RWPE1 (cell line): ENCODE measurements around the gene AGPAT4.

Experiments
- CTCF ChIA-PET: fragments of 350-600 bp; sonication (Branson Sonifier 250); formaldehyde crosslinking; extraction: SDS; loops from one replicate; lab custom pipeline; 2021; lab: Yijun Ruan, JAX
- POLR2A ChIA-PET: fragments of 400-600 bp; formaldehyde crosslinking; extraction: SDS; loops from one replicate; lab custom pipeline; 2020; ENCODE audit warnings: antibody characterized with exemption; ENCODE audit not compliant: low non-redundant PET; lab: Yijun Ruan, JAX
- DNase-seq: peaks from one replicate; pipeline ENCODE4 v3.0.0; 2012; ENCODE audit warnings: low spot score
- H3K27ac ChIP-seq: fragments of 450-650 bp; 2 replicates; pipeline ENCODE4 v1.5.1; 2017
- TF ChIP-seq, protein P1 (sequence below): fragments of 450-650 bp; conservative IDR thresholded peaks from 2 replicates; pipeline ENCODE4 v1.5.1; 2017; ENCODE audit warnings: low read depth, mild to moderate bottlenecking

AGPAT4 gene

DNA sequence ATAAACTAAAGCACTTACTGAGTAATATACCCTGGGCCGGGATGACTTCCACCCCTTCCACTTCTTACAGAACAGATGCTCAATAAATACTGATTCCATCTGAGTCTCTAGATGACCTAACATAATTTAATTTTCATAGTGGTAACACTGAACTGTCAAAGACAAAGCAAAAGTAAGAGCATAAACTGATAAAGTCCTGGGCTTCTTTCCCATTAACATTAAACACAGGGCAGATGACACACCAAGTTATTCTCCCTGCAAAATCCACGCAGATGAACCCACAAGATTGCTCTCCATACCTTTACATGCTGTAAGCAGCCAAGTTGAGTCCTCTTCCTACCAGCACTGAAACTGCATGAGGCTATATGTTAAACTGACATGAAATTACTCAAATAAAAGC is 27.1 kb downstream of the AGPAT4 start:
- CTCF ChIA-PET: no interaction called here
- H3K27ac ChIP-seq: no peak overlapping the region
- no peak for DNase-seq
- TF ChIP-seq, protein P1, sequence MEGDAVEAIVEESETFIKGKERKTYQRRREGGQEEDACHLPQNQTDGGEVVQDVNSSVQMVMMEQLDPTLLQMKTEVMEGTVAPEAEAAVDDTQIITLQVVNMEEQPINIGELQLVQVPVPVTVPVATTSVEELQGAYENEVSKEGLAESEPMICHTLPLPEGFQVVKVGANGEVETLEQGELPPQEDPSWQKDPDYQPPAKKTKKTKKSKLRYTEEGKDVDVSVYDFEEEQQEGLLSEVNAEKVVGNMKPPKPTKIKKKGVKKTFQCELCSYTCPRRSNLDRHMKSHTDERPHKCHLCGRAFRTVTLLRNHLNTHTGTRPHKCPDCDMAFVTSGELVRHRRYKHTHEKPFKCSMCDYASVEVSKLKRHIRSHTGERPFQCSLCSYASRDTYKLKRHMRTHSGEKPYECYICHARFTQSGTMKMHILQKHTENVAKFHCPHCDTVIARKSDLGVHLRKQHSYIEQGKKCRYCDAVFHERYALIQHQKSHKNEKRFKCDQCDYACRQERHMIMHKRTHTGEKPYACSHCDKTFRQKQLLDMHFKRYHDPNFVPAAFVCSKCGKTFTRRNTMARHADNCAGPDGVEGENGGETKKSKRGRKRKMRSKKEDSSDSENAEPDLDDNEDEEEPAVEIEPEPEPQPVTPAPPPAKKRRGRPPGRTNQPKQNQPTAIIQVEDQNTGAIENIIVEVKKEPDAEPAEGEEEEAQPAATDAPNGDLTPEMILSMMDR: no peak
- POLR2A ChIA-PET: no interaction called here

DNA sequence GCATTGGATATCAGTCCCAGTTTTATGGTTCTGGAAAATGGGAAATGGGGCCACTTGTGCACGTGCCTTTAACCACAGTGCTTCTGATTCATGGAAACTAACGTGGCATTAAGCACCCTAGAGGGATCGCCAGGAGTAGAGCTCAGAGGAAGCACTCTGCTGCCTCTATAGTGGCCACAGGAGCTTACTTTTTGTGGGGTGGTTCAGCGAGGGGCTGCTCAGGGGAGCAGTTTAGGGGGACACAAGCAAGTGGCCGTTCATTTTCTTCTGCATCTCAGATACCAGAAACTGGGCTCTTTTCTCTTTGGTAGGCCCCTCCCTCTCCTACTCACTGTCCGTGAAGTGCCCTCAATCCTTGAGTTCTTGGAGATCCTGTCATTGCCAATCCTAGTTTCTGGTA is 28.5 kb downstream of the AGPAT4 start:
- TF ChIP-seq, protein P1: no peak
- CTCF ChIA-PET: no interaction called here
- DNase-seq: no peak
- H3K27ac ChIP-seq: no peak overlapping the region
- POLR2A ChIA-PET: no interaction called here

DNA sequence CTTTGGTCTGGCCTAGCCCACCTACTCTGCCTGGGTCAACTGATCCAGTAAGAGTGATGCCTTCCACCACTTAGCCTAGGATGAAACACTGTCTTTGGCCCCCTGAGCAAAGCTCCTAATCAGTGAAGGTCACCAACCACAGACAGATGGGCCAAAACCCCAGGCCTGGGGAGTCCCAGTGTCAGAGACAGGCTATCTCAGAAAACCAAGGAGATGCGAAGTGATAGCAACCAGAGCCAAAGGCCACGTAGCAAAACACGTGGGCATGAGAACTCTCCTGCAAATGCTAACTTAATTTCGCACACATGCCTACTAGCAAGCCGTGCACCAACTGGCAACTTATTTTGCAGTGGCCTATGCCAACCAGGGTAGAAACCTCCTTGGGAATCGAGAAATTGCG is 29.1 kb downstream of the AGPAT4 start:
- ChIA-PET POLR2A (no interaction called here), CTCF (no interaction called here)
- TF ChIP-seq, protein P1: no peak
- H3K27ac ChIP-seq: no peak overlapping the region
- no peak for DNase-seq

DNA sequence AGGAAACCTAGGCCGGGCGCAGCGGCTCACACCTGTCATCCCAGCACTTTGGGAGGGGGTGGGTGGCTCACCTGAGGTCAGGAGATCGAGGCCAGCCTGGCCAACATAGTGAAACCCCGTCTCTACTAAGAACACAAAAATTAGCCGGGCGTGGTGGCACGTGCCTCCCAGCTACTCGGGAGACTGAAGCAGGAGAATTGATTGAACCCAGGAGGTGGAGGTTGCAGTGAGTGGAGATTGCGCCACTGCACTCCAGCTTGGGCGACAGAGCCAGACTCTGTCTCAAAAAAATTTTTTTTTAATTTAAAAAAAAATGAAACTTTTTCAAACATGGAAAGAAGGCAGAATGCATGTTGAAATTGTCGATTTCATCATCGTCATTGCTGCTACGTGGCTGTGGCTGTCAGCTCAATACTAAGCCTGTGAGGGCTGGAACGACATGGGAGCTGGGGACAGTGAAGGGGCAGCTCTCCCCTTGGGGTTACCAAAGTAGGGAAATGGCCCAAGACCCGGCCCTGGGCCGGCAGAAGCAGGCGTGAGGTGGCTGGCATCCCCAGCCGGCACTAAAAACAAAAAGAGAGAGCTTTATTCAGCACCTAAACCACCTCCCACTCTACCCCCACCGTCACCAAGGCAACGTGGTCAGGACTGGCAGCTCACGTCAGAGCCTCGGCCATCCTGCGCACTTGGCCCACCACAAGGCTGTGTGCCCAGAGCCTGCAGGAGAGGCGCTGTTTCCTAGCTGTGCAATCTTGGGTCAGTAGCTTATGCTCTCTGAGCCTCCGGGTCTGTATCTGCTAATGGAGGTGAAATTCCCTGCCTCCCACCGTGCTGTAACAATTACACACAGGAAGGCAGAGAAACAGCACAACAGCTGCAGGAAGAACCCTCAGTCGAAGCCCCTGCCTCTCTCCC is 30.8 kb downstream of the AGPAT4 start:
- TF ChIP-seq, protein P1: no peak
- ChIA-PET POLR2A (no interaction called here), CTCF (interaction anchor here (0.6 to 0.7 kb wide), 2 partner anchors 31 to 42 kb away, joined by 3 read pairs; partner anchors contain the start of gene AGPAT4)
- H3K27ac ChIP-seq: no peak overlapping the region
- DNase-seq: no peak

DNA sequence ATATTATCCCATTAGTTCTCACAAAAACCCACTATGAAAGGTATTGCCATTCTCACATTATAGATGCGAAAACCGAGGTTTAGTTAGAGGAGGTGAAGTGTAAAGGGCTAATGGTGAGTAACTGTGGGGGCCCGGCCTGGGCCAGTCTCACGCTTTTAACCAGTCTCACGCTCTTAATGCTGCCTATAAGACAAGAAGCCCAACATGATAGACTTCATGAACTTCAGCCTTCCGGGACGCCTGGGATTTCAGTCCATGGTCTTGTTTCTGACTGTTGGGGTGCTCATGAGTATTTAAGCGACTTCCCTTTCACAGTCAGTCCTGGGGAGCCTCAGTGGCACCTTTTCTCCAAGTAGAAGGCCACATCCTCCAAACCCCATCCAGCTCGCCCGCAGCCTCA is 31.7 kb downstream of the AGPAT4 start:
- POLR2A ChIA-PET: no interaction called here
- CTCF ChIA-PET: no interaction called here

DNA sequence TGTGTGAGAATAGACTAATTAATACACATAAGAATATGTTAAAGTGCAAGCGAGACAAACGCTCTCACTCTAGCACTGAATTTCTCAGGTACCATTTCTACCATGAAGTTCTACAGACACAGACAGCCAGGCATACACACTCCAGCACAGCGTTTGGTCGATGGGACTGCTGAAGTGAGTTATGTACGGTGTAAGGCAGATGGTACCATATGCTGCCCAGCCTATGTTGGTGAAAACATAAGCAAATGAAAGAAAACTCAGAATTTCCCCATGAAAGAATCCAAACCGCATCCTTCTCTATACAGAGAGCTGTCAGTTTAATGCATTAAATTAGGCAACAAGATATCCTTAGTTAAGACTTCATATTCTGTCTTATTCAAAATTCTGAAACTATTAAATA is 34.9 kb downstream of the AGPAT4 start:
- H3K27ac ChIP-seq: no peak overlapping the region
- ChIA-PET CTCF (no interaction called here), POLR2A (no interaction called here)
- no peak for DNase-seq
- TF ChIP-seq, protein P1: no peak

More for the DNA sequence above, 31.7 kb downstream of the AGPAT4 start:
- TF ChIP-seq, protein P1: no peak
- H3K27ac ChIP-seq: no peak overlapping the region
- DNase-seq: no peak
